HEK293 (cell line): ENCODE data around the gene BUD23.

Experiments used
- CTCF ChIA-PET: fragments of 350-600 bp; formaldehyde crosslinking; extraction: SDS; loops from one replicate; lab custom pipeline; 2021; ENCODE audit warnings: antibody characterized with exemption; lab: Yijun Ruan, JAX
- POLR2A ChIA-PET: fragments of 300-600 bp; formaldehyde crosslinking; extraction: SDS; loops from one replicate; lab custom pipeline; 2020; ENCODE audit warnings: antibody characterized with exemption, inconsistent platforms; lab: Yijun Ruan, JAX
- H3K27ac ChIP-seq: fragments of 200-500 bp; sonication (Bioruptor generic); 2 replicates; pipeline ENCODE4 v1.5.1; 2014; ENCODE audit warnings: low read depth, low read length, control low read depth, inconsistent platforms; ENCODE audit errors: extremely low read depth
- H3K36me3 ChIP-seq, 2 experiments: fragments of 200-500 bp in 1 of 2; sonication (Bioruptor generic) in 1 of 2; 1 replicate in 1 of 2; 2 replicates in 1 of 2; pipeline ENCODE4 v1.5.1; 2014 to 2017; ENCODE audit warnings: inconsistent platforms in 2 of 2, low read length in 2 of 2; ENCODE audit not compliant: control insufficient read depth in 2 of 2, insufficient read depth in 1 of 2
- H3K4me1 ChIP-seq: fragments of 200-500 bp; sonication (Bioruptor generic); 2 replicates; pipeline ENCODE4 v1.5.1; 2014; ENCODE audit warnings: mild to moderate bottlenecking, low read length, inconsistent platforms; ENCODE audit not compliant: control insufficient read depth, insufficient read depth
- H3K4me3 ChIP-seq: 2 replicates; pipeline ENCODE4 v1.5.1; 2011; ENCODE audit warnings: low read depth, mild to moderate bottlenecking, control low read depth, low read length, moderate library complexity
- H3K9me3 ChIP-seq: fragments of 200-500 bp; sonication (Bioruptor generic); 2 replicates; pipeline ENCODE4 v1.5.1; 2014; ENCODE audit warnings: low read depth, low read length, inconsistent platforms; ENCODE audit not compliant: control insufficient read depth, insufficient read depth
- GLIS1 ChIP-seq: fragments of 450-650 bp; formaldehyde crosslinking; IDR thresholded peaks from 2 replicates; pipeline ENCODE4 v1.5.1; 2016; ENCODE audit warnings: missing biosample characterization, missing genetic modification characterization
- GLIS2 ChIP-seq: fragments of 450-650 bp; formaldehyde crosslinking; IDR thresholded peaks from 2 replicates; pipeline ENCODE4 v1.5.1; 2016; ENCODE audit warnings: missing biosample characterization, missing genetic modification characterization
- HIC1 ChIP-seq: fragments of 450-650 bp; formaldehyde crosslinking; IDR thresholded peaks from 2 replicates; pipeline ENCODE4 v1.5.1; 2016; ENCODE audit warnings: missing biosample characterization, missing genetic modification characterization
- HOXC10 ChIP-seq: sonication (generic); formaldehyde crosslinking; IDR thresholded peaks from 2 replicates; pipeline ENCODE4 v1.8.1; 2023; ENCODE audit warnings: mild to moderate bottlenecking, missing genetic modification reagents
- KLF1 ChIP-seq: fragments of 450-650 bp; formaldehyde crosslinking; IDR thresholded peaks from 2 replicates; pipeline ENCODE4 v1.5.1; 2016; ENCODE audit warnings: missing biosample characterization, missing genetic modification characterization
- KLF8 ChIP-seq: fragments of 450-650 bp; formaldehyde crosslinking; IDR thresholded peaks from 2 replicates; pipeline ENCODE4 v1.5.1; 2016; ENCODE audit warnings: missing biosample characterization, missing genetic modification characterization
- OSR2 ChIP-seq: fragments of 450-650 bp; formaldehyde crosslinking; IDR thresholded peaks from 2 replicates; pipeline ENCODE4 v1.5.1; 2016; ENCODE audit warnings: missing biosample characterization, missing genetic modification characterization
- PATZ1 ChIP-seq: fragments of 450-650 bp; formaldehyde crosslinking; IDR thresholded peaks from 2 replicates; pipeline ENCODE4 v1.5.1; 2016; ENCODE audit warnings: missing biosample characterization, missing genetic modification characterization
- PRDM1 ChIP-seq: fragments of 450-650 bp; formaldehyde crosslinking; IDR thresholded peaks from 2 replicates; pipeline ENCODE4; 2016; ENCODE audit warnings: missing biosample characterization, missing genetic modification characterization
- ZBTB48 ChIP-seq: fragments of 450-650 bp; formaldehyde crosslinking; IDR thresholded peaks from 2 replicates; pipeline ENCODE4 v1.5.1; 2016; ENCODE audit warnings: missing biosample characterization, missing genetic modification characterization
- ZBTB6 ChIP-seq: fragments of 450-650 bp; formaldehyde crosslinking; IDR thresholded peaks from 2 replicates; pipeline ENCODE4 v1.5.1; 2017; ENCODE audit warnings: missing biosample characterization, missing genetic modification characterization
- ZEB2 ChIP-seq: fragments of 450-650 bp; formaldehyde crosslinking; IDR thresholded peaks from 2 replicates; pipeline ENCODE4 v1.5.1; 2016; ENCODE audit warnings: missing biosample characterization, missing genetic modification characterization
- ZFP3 ChIP-seq: fragments of 450-650 bp; formaldehyde crosslinking; IDR thresholded peaks from 2 replicates; pipeline ENCODE4 v1.5.1; 2016; ENCODE audit warnings: low read depth, missing biosample characterization, missing genetic modification characterization
- ZIC2 ChIP-seq: fragments of 450-650 bp; formaldehyde crosslinking; IDR thresholded peaks from 2 replicates; pipeline ENCODE4 v1.5.1; 2016; ENCODE audit warnings: missing biosample characterization, missing genetic modification characterization
- ZNF341 ChIP-seq: fragments of 450-650 bp; formaldehyde crosslinking; IDR thresholded peaks from 2 replicates; pipeline ENCODE4; 2016; ENCODE audit warnings: low read depth, missing biosample characterization, missing genetic modification characterization
- ZNF366 ChIP-seq: fragments of 450-650 bp; formaldehyde crosslinking; conservative IDR thresholded peaks from 2 replicates; pipeline ENCODE4 v1.5.1; 2016; ENCODE audit warnings: missing biosample characterization, missing genetic modification characterization
- ZNF404 ChIP-seq: fragments of 450-650 bp; formaldehyde crosslinking; IDR thresholded peaks from 2 replicates; pipeline ENCODE4 v1.5.1; 2017; ENCODE audit warnings: missing biosample characterization, missing genetic modification characterization
- ZNF433 ChIP-seq: fragments of 450-650 bp; formaldehyde crosslinking; IDR thresholded peaks from 2 replicates; pipeline ENCODE4 v1.5.1; 2016; ENCODE audit warnings: missing biosample characterization, missing genetic modification characterization, low read depth
- ZNF561 ChIP-seq: fragments of 450-650 bp; IDR thresholded peaks from 2 replicates; pipeline ENCODE4 v1.5.1; 2018; ENCODE audit warnings: missing biosample characterization, missing genetic modification characterization, borderline replicate concordance
- ZNF571 ChIP-seq: fragments of 450-650 bp; formaldehyde crosslinking; IDR thresholded peaks from 2 replicates; pipeline ENCODE4 v1.5.0; 2017; ENCODE audit warnings: missing biosample characterization, missing genetic modification characterization
- ZNF600 ChIP-seq: fragments of 450-650 bp; formaldehyde crosslinking; IDR thresholded peaks from 2 replicates; pipeline ENCODE4 v1.5.1; 2016; ENCODE audit warnings: missing biosample characterization, missing genetic modification characterization
- ZNF629 ChIP-seq: fragments of 450-650 bp; formaldehyde crosslinking; IDR thresholded peaks from 2 replicates; pipeline ENCODE4 v1.5.1; 2017; ENCODE audit warnings: missing biosample characterization, missing genetic modification characterization
- ZXDB ChIP-seq: fragments of 450-650 bp; formaldehyde crosslinking; IDR thresholded peaks from 2 replicates; pipeline ENCODE4 v1.5.1; 2016; ENCODE audit warnings: missing biosample characterization, missing genetic modification characterization
- TF ChIP-seq, protein P1 (sequence below): fragments of 450-650 bp; formaldehyde crosslinking; IDR thresholded peaks from 2 replicates; pipeline ENCODE4 v1.5.1; 2017; ENCODE audit warnings: missing biosample characterization, missing genetic modification characterization
- TF ChIP-seq, protein P2 (sequence below): fragments of 450-650 bp; formaldehyde crosslinking; IDR thresholded peaks from 2 replicates; pipeline ENCODE4 v1.5.1; 2016; ENCODE audit warnings: missing biosample characterization, missing genetic modification characterization, borderline replicate concordance
- TF ChIP-seq, protein P3 (sequence below): fragments of 450-650 bp; formaldehyde crosslinking; IDR thresholded peaks from 2 replicates; pipeline ENCODE4 v1.5.1; 2016; ENCODE audit warnings: missing biosample characterization, missing genetic modification characterization

The BUD23 gene

GRCh38 chr7:73717991-73718405 lies 34.6 kb downstream of the BUD23 start:
- ChIA-PET CTCF (interaction anchor here (0.8 to 1.2 kb wide), 4 partner anchors 17 to 137 kb away, joined by 3 to 6 read pairs (median 4); no protein-coding TSS in a partner anchor), POLR2A (no interaction called here)
- H3K4me3 ChIP-seq = no peak overlapping the region
- no peaks in the 10 kb centered on the region; a peak in 1 of 3 replicates for H3K36me3 ChIP-seq
- H3K4me1 ChIP-seq = peaks cover 18% of the 10 kb centered on the region
- no peak overlapping the region for H3K27ac ChIP-seq
- H3K9me3 ChIP-seq = no peaks in the 10 kb centered on the region
- TF ChIP-seq ZNF366 (0 out of 2 replicates have a peak, but pooled peaks have one; percentile 12), ZNF404 (tag by site-specific recombination) (no peak), GLIS1 (tag by site-specific recombination) (peak; percentile 99), ZEB2 (tag by site-specific recombination) (peak; percentile 20; the same call in 1 of the 2 replicates), ZNF629 (tag by site-specific recombination) (peak; percentile 13; the same call in 1 of the 2 replicates), GLIS2 (tag by site-specific recombination) (peak; percentile 57; the same call in 1 of the 2 replicates), PATZ1 (tag by site-specific recombination) (peak; percentile 47; the same call in 1 of the 2 replicates), OSR2 (tag by site-specific recombination) (0 out of 2 replicates have a peak, but pooled peaks have one; percentile 20), KLF8 (tag by site-specific recombination) (no peak), HIC1 (tag by site-specific recombination) (peak; percentile 30; the same call in 1 of the 2 replicates), ZIC2 (tag by site-specific recombination) (peak; percentile 79), ZNF561 (tag by site-specific recombination) (no peak), ZBTB6 (peak; percentile 80), ZXDB (tag by site-specific recombination) (peak; percentile 76), ZNF433 (tag by site-specific recombination) (no peak), ZNF600 (tag by site-specific recombination) (peak; percentile 79)
- TF ChIP-seq, protein P1, sequence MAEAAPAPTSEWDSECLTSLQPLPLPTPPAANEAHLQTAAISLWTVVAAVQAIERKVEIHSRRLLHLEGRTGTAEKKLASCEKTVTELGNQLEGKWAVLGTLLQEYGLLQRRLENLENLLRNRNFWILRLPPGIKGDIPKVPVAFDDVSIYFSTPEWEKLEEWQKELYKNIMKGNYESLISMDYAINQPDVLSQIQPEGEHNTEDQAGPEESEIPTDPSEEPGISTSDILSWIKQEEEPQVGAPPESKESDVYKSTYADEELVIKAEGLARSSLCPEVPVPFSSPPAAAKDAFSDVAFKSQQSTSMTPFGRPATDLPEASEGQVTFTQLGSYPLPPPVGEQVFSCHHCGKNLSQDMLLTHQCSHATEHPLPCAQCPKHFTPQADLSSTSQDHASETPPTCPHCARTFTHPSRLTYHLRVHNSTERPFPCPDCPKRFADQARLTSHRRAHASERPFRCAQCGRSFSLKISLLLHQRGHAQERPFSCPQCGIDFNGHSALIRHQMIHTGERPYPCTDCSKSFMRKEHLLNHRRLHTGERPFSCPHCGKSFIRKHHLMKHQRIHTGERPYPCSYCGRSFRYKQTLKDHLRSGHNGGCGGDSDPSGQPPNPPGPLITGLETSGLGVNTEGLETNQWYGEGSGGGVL (tag by site-specific recombination) = peak; percentile 43; the same call in 1 of the 2 replicates

- no peak overlapping the region for H3K27ac ChIP-seq
- no peak for TF ChIP-seq PRDM1
- no peak for TF ChIP-seq ZNF571 (tag by site-specific recombination)
- no peak for TF ChIP-seq HOXC10 (CRISPR knock-in tag)
- peak; percentile 94 for TF ChIP-seq ZBTB48 (tag by site-specific recombination)
- TF ChIP-seq, protein P2, sequence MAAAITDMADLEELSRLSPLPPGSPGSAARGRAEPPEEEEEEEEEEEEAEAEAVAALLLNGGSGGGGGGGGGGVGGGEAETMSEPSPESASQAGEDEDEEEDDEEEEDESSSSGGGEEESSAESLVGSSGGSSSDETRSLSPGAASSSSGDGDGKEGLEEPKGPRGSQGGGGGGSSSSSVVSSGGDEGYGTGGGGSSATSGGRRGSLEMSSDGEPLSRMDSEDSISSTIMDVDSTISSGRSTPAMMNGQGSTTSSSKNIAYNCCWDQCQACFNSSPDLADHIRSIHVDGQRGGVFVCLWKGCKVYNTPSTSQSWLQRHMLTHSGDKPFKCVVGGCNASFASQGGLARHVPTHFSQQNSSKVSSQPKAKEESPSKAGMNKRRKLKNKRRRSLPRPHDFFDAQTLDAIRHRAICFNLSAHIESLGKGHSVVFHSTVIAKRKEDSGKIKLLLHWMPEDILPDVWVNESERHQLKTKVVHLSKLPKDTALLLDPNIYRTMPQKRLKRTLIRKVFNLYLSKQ = no peak
- 0 out of 2 replicates have a peak, but pooled peaks have one; percentile 20 for TF ChIP-seq KLF1 (tag by site-specific recombination)
- TF ChIP-seq ZNF341 (tag by site-specific recombination) = no peak
- TF ChIP-seq GLIS1 (tag by site-specific recombination) = peak; percentile 60
- no peak for TF ChIP-seq ZFP3 (tag by site-specific recombination)
- TF ChIP-seq, protein P3, sequence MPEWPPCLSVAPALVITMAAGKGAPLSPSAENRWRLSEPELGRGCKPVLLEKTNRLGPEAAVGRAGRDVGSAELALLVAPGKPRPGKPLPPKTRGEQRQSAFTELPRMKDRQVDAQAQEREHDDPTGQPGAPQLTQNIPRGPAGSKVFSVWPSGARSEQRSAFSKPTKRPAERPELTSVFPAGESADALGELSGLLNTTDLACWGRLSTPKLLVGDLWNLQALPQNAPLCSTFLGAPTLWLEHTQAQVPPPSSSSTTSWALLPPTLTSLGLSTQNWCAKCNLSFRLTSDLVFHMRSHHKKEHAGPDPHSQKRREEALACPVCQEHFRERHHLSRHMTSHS (tag by site-specific recombination) = no peak
These were observed 35.1 kb downstream of the BUD23 start for GRCh38 chr7:73718438-73718881.

More at GRCh38 chr7:73718438-73718881, 35.1 kb downstream of the BUD23 start:
- peaks cover 18% of the 10 kb centered on the region for H3K4me1 ChIP-seq
- POLR2A ChIA-PET = no interaction called here
- H3K4me3 ChIP-seq = peak overlapping the region; percentile 78
- no peaks in the 10 kb centered on the region for H3K9me3 ChIP-seq
- H3K36me3 ChIP-seq = no peaks in the 10 kb centered on the region; a peak in 1 of 3 replicates
- CTCF ChIA-PET = interaction anchor here (0.8 to 1.2 kb wide), 4 partner anchors 16 to 137 kb away, joined by 3 to 6 read pairs (median 4); no protein-coding TSS in a partner anchor
